Calu3 (cell line): ENCODE results near the gene C1QTNF9. TPM values are rescaled to one million over a fixed set of nuclear protein-coding genes. Genes with fewer than 3 reads are reported as not detected.
"Not testable (repeated sequence)": the region's sequence is repeated elsewhere in the genome, so short reads cannot be mapped to it uniquely, and the experiment has no call there.

Source experiments
- Bru-seq: library from RNA; stranded (reverse); fragments of 400-500 nt; gene quantifications from one replicate; lab custom pipeline; 2021; lab: Mats Ljungman, UMichigan
- BruChase-seq, 2 experiments: library from RNA; stranded (reverse); fragments of 400-500 nt; gene quantifications; one replicate each; lab custom pipeline; 2021; lab: Mats Ljungman, UMichigan
- BruUV-seq: library from RNA; stranded (reverse); fragments of 400-500 nt; replicated peaks from 2 replicates; lab custom pipeline; 2021; lab: Mats Ljungman, UMichigan
- CTCF ChIA-PET: fragments of 300-600 bp; sonication (Branson Sonifier 250); formaldehyde crosslinking; loops from one replicate; lab custom pipeline; 2022; ENCODE audit warnings: antibody characterized with exemption; lab: Charles Lee
- DNase-seq: peaks from one replicate; pipeline ENCODE4 v3.0.0; 2022
- H3K27ac Mint-ChIP-seq: one replicate; pipeline ENCODE4 v1.8.0; 2022; ENCODE audit warnings: mixed read lengths; ENCODE audit not compliant: unreplicated experiment
- H3K27me3 Mint-ChIP-seq: one replicate; pipeline ENCODE4 v1.8.0; 2022; ENCODE audit warnings: mixed read lengths; ENCODE audit not compliant: unreplicated experiment
- H3K36me3 Mint-ChIP-seq: one replicate; pipeline ENCODE4 v1.8.0; 2022; ENCODE audit warnings: mild to moderate bottlenecking, moderate library complexity, mixed read lengths; ENCODE audit not compliant: insufficient read depth, unreplicated experiment
- H3K4me1 Mint-ChIP-seq: one replicate; pipeline ENCODE4 v1.8.0; 2022; ENCODE audit warnings: mild to moderate bottlenecking, low read depth, mixed read lengths; ENCODE audit not compliant: unreplicated experiment
- H3K4me3 Mint-ChIP-seq: one replicate; pipeline ENCODE4 v1.8.0; 2022; ENCODE audit warnings: mild to moderate bottlenecking, low read depth, moderate library complexity, mixed read lengths; ENCODE audit not compliant: unreplicated experiment
- H3K9me3 Mint-ChIP-seq: one replicate; pipeline ENCODE4 v1.8.0; 2022; ENCODE audit warnings: low read depth, mixed read lengths; ENCODE audit not compliant: unreplicated experiment
- intact Hi-C: fragments of 100-400 bp; cut with micrococcal nuclease; formaldehyde crosslinking; loops from one replicate; pipeline ENCODE4 v1.10.0; 2022; ENCODE audit not compliant: unreplicated experiment
- long read RNA-seq: library from polyadenylated mRNA; stranded (forward); transcript quantifications from one replicate; pipeline ENCODE4 v2.0.0, GENCODE V29; 2022
- total RNA-seq: library from RNA; stranded (reverse); gene quantifications from 2 replicates; pipeline ENCODE4 v1.2.3, GENCODE V29; 2022
- TF ChIP-seq, protein P1 (sequence below): fragments of 200-600 bp; IDR thresholded peaks from one replicate; pipeline ENCODE4 v1.8.0; 2022; ENCODE audit warnings: antibody characterized with exemption; ENCODE audit not compliant: unreplicated experiment

C1QTNF9 gene
- total RNA-seq (not detected in 2 replicates), Bru-seq, nascent RNA (percentile 32 among the genes with signal in this experiment), BruChase-seq, experiment 1, labeled RNA remaining after a 6-hour chase (not detected), BruChase-seq, experiment 2, labeled RNA remaining after a 2-hour chase (not detected)
- long read RNA-seq = 0 reads

- H3K36me3 Mint-ChIP-seq, DNase-seq, H3K4me3 Mint-ChIP-seq, CTCF ChIA-PET, H3K4me1 Mint-ChIP-seq, H3K27me3 Mint-ChIP-seq, intact Hi-C loops, BruUV-seq, H3K9me3 Mint-ChIP-seq, H3K27ac Mint-ChIP-seq: not testable (repeated sequence)
Measured at GRCh38 chr13:24309300-24309699, at the start of gene C1QTNF9. C1QTNF9 (plus strand) TSS chr13:24309580; CDS start chr13:24316004, 6,424 bp downstream.

GRCh38 chr13:24261566-24261965, 47.8 kb upstream of the C1QTNF9 start:
- BruUV-seq = no TSS peak
- CTCF ChIA-PET = interaction anchor here (0.7 kb wide), 1 partner anchor 9 kb away, joined by 3 read pairs; no protein-coding TSS in a partner anchor
- no peak overlapping the region for H3K4me3 Mint-ChIP-seq
- intact Hi-C loops = no loop called here
- no peaks in the 10 kb centered on the region for H3K27me3 Mint-ChIP-seq
- no peak overlapping the region for H3K27ac Mint-ChIP-seq
- H3K4me1 Mint-ChIP-seq = peaks cover 14% of the 10 kb centered on the region
- no peaks in the 10 kb centered on the region for H3K9me3 Mint-ChIP-seq
- TF ChIP-seq, protein P1, sequence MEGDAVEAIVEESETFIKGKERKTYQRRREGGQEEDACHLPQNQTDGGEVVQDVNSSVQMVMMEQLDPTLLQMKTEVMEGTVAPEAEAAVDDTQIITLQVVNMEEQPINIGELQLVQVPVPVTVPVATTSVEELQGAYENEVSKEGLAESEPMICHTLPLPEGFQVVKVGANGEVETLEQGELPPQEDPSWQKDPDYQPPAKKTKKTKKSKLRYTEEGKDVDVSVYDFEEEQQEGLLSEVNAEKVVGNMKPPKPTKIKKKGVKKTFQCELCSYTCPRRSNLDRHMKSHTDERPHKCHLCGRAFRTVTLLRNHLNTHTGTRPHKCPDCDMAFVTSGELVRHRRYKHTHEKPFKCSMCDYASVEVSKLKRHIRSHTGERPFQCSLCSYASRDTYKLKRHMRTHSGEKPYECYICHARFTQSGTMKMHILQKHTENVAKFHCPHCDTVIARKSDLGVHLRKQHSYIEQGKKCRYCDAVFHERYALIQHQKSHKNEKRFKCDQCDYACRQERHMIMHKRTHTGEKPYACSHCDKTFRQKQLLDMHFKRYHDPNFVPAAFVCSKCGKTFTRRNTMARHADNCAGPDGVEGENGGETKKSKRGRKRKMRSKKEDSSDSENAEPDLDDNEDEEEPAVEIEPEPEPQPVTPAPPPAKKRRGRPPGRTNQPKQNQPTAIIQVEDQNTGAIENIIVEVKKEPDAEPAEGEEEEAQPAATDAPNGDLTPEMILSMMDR = no peak
- H3K36me3 Mint-ChIP-seq = peaks cover 4% of the 10 kb centered on the region
- DNase-seq = no peak

GRCh38 chr13:24263632-24264031, 45.7 kb upstream of the C1QTNF9 start:
- no peak overlapping the region for H3K27ac Mint-ChIP-seq
- H3K36me3 Mint-ChIP-seq = peaks cover 4% of the 10 kb centered on the region
- no peak overlapping the region for H3K4me3 Mint-ChIP-seq
- no peaks in the 10 kb centered on the region for H3K27me3 Mint-ChIP-seq
- peaks cover 14% of the 10 kb centered on the region for H3K4me1 Mint-ChIP-seq
- DNase-seq = no peak
- TF ChIP-seq, protein P1 = no peak
- BruUV-seq = no TSS peak
- CTCF ChIA-PET = no interaction called here
- no peaks in the 10 kb centered on the region for H3K9me3 Mint-ChIP-seq
- intact Hi-C loops = no loop called here

GRCh38 chr13:24264976-24265375, 44.4 kb upstream of the C1QTNF9 start:
- TF ChIP-seq, protein P1 = no peak
- DNase-seq = no peak
- CTCF ChIA-PET = no interaction called here
- Mint-ChIP-seq H3K9me3 (no peaks in the 10 kb centered on the region), H3K36me3 (peaks cover 2% of the 10 kb centered on the region), H3K4me3 (no peak overlapping the region), H3K27ac (no peak overlapping the region), H3K27me3 (no peaks in the 10 kb centered on the region), H3K4me1 (peaks cover 19% of the 10 kb centered on the region)
- intact Hi-C loops = no loop called here
- no TSS peak for BruUV-seq

DNA sequence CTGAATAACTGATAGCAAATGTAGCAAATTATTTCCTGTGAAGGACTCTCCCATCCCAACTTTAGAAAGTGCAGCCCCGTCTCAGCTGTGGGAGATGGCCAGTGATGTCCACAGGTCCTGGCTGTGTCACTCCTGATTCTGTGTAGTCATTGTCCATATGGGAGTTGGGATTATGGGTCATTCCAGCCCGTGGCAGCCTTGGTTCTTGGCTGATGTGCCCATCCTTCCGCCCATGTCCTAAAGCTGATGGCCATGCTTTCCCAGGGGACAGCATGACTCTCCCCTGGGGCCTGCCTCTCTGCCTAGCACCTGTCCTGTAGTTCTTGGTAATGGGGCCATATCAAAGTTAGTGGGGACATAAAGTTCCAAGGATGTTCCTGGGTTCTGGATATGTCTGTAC, 43.9 kb upstream of the C1QTNF9 start:
- H3K4me3 Mint-ChIP-seq = no peak overlapping the region
- TF ChIP-seq, protein P1 = no peak
- no peak overlapping the region for H3K27ac Mint-ChIP-seq
- no peaks in the 10 kb centered on the region for H3K27me3 Mint-ChIP-seq
- peaks cover under 1% of the 10 kb centered on the region for H3K36me3 Mint-ChIP-seq
- CTCF ChIA-PET = no interaction called here
- no TSS peak for BruUV-seq
- H3K9me3 Mint-ChIP-seq = no peaks in the 10 kb centered on the region
- DNase-seq = no peak
- H3K4me1 Mint-ChIP-seq = peaks cover 23% of the 10 kb centered on the region
- intact Hi-C loops = no loop called here
